CD4-positive, alpha-beta T cell (primary cell): Measurements from ENCODE around the gene TNRC6B. TPM values are rescaled to one million over a fixed set of nuclear protein-coding genes. Genes with fewer than 3 reads are reported as not detected.

Experiments used
- ATAC-seq: fragments of 200-7000 bp; cut with Tn5 transposase; one replicate; pipeline ENCODE4 v1.10.0; 2022; ENCODE audit warnings: mild to moderate bottlenecking; ENCODE audit not compliant: poor library complexity
- CTCF ChIA-PET: fragments of 350-600 bp; sonication (Branson Sonifier 250); formaldehyde crosslinking; loops from one replicate; lab custom pipeline; 2021; ENCODE audit warnings: antibody characterized with exemption, inconsistent platforms; lab: Charles Lee
- POLR2A ChIA-PET: fragments of 350-600 bp; sonication (Branson Sonifier 250); formaldehyde crosslinking; loops from one replicate; lab custom pipeline; 2021; ENCODE audit warnings: antibody characterized with exemption, inconsistent platforms; lab: Charles Lee
- DNase-seq, 14 experiments: peaks; one replicate each; pipeline ENCODE4 v3.0.0-alpha.2; 2013 to 2020; ENCODE audit warnings: mixed read lengths in 2 of 14
- H3K27ac ChIP-seq, 2 donors: one replicate each; pipeline versions ENCODE4 v1.5.1 to v1.7.0; 2013; ENCODE audit warnings: low read length in 2 of 2, low read depth in 1 of 2, mild to moderate bottlenecking in 1 of 2
- H3K27me3 ChIP-seq, 2 experiments: 1 replicate in 1 of 2; 2 replicates in 1 of 2; pipeline versions ENCODE4 v1.6.1 to v1.7.0; 2013; ENCODE audit warnings: low read length in 2 of 2, control low read depth in 1 of 2, mild to moderate bottlenecking in 1 of 2, moderate library complexity in 1 of 2; ENCODE audit not compliant: insufficient read depth in 2 of 2, control insufficient read depth in 1 of 2
- H3K36me3 ChIP-seq: one replicate; pipeline ENCODE4 v1.6.1; 2013; ENCODE audit warnings: low read length, control low read depth; ENCODE audit not compliant: insufficient read depth
- H3K4me1 ChIP-seq: one replicate; pipeline ENCODE4 v1.6.1; 2013; ENCODE audit warnings: low read length, control low read depth; ENCODE audit not compliant: insufficient read depth
- H3K4me3 ChIP-seq: one replicate; pipeline ENCODE4 v1.5.1; 2013; ENCODE audit warnings: mild to moderate bottlenecking, low read length, moderate library complexity
- H3K9me3 ChIP-seq, 2 experiments: 1 replicate in 1 of 2; 2 replicates in 1 of 2; pipeline versions ENCODE4 v1.6.1 to v1.7.0; 2013; ENCODE audit warnings: low read length in 2 of 2, mild to moderate bottlenecking in 2 of 2, control low read depth in 1 of 2, moderate library complexity in 1 of 2; ENCODE audit not compliant: control insufficient read depth in 1 of 2, insufficient read depth in 1 of 2
- H3K27ac Mint-ChIP-seq: one replicate; pipeline ENCODE4 v1.8.0; 2020; ENCODE audit warnings: mixed read lengths
- H3K27me3 Mint-ChIP-seq: one replicate; pipeline ENCODE4 v1.8.0; 2021; ENCODE audit warnings: mixed read lengths
- H3K36me3 Mint-ChIP-seq: one replicate; pipeline ENCODE4 v1.8.0; 2021; ENCODE audit warnings: low read depth, mixed read lengths
- H3K4me1 Mint-ChIP-seq: one replicate; pipeline ENCODE4 v1.8.0; 2021; ENCODE audit warnings: low read depth, mixed read lengths
- H3K4me3 Mint-ChIP-seq: one replicate; pipeline ENCODE4 v1.8.0; 2020; ENCODE audit warnings: mild to moderate bottlenecking, mixed read lengths
- H3K9me3 Mint-ChIP-seq: one replicate; pipeline ENCODE4 v1.8.0; 2020; ENCODE audit warnings: mixed read lengths
- CTCF ChIP-seq: fragments of 200-600 bp; IDR thresholded peaks from one replicate; pipeline ENCODE4 v1.8.0; 2022; ENCODE audit warnings: antibody characterized with exemption, mild to moderate bottlenecking
- intact Hi-C, 2 experiments: fragments of 100-400 bp; cut with DNase I in 1 of 2; cut with micrococcal nuclease in 1 of 2; formaldehyde crosslinking; loops; one replicate each; pipeline versions ENCODE4 v1.15.1 to v1.9.0; 2023 to 2025; cut with DNase I, micrococcal nuclease
- total RNA-seq, 174 experiments: library from RNA in 2 of 174; stranded (reverse) in 2 of 174; gene quantifications; one replicate each; pipeline ENCODE4 v1.2.3 and lab custom pipeline; 2021 to 2026

Gene TNRC6B
- total RNA-seq, 2 experiments from 2014 or later, result 110 to 111 TPM

DNA sequence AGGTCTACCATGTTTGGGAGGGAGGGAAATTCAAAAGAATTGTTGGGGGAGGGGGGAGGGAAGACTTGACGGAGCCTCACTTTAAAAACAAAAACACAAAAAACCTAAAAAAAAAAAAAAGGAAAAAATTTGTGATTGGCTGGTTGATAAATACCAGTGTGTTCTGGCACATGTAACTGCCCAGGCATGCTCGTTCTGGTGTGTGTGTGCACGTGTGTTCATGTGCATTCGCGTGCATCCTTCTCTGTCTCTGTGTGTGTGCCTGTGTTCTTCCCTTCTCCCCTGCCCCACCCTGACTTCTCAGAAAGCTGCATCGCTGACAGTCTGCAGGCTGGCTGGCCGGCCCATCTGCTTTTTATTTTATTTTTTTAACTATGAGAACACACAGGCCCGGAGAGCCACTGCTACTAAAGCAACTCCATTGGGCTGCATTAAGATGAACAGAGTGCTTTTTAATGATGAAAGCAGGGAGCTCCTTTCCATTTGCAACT, 146.0 kb downstream of the TNRC6B start:
- H3K27ac Mint-ChIP-seq, result peak overlapping the region; percentile 97
- ChIA-PET CTCF (interaction anchor here (1.0 to 2.0 kb wide), 3 partner anchors 24 to 82 kb away, joined by 3 to 4 read pairs (median 3); no protein-coding TSS in a partner anchor), POLR2A (interaction anchor here (0.8 to 5.9 kb wide), 13 partner anchors 11 to 804 kb away, joined by 3 to 75 read pairs (median 4); partner anchors contain the start of gene ADSL)
- Histone ChIP-seq H3K4me1 (peaks cover 49% of the 10 kb centered on the region), H3K4me3 (peak overlapping the region; percentile 13), H3K9me3 (no peaks in the 10 kb centered on the region), H3K27me3 (no peaks in the 10 kb centered on the region), H3K36me3 (peaks cover 33% of the 10 kb centered on the region), H3K27ac (peak overlapping the region; percentile 71 to 74)
- H3K4me3 Mint-ChIP-seq, result peak overlapping the region; percentile 88
- intact Hi-C loops, result loop anchor here (1.0 to 2.0 kb wide), 4 partner anchors 9 to 33 kb away; no protein-coding TSS in a partner anchor
- no peaks in the 10 kb centered on the region for H3K27me3 Mint-ChIP-seq
- ATAC-seq (peak; percentile 15), DNase-seq (peak in 9 of 14 experiments; percentile 22 to 82 (median 36))
- peaks cover 73% of the 10 kb centered on the region for H3K36me3 Mint-ChIP-seq
- peaks cover 90% of the 10 kb centered on the region for H3K4me1 Mint-ChIP-seq
- TF ChIP-seq CTCF, result no peak
- H3K9me3 Mint-ChIP-seq, result no peaks in the 10 kb centered on the region

DNA sequence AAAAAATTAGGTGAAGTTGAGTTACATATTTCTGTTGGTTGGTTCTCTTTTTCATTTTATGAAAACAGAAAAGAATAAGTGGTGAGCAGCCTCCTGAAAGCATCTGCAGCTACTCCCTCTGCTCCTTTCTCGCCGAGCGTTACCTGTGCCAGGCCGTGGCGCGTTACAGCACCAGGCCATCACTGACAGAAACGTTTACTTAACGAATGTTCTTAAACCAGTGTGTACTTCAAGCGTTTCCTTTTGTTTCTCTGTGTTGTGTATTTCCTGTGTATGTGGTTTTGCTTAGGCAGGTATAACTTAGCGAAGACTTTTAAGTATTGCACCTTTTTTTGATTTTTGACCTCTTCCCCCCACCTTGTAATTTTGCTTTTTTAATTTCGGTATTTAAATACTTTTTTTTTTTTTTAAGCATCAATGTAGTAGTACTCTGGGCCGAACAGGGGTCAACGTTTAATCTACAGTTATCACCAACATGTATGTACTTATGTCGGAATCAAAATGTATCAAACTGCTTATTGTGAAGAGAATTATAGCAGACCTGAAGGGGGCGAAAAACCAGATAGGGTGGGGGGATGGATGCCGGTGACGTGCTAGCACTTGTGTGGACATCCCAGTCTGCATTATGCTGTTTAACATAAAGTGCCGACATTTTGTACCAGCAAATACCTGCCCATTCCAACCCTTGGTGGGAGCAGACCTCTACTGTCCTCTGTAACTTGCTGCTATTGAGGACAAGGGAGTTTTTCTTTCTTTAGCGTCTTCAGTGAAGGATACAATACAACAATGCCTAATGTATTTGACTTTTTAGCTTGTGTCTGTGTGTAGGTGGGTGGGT, 147.0 kb downstream of the TNRC6B start:
- Histone ChIP-seq H3K36me3 (peaks cover 38% of the 10 kb centered on the region), H3K27ac (peak overlapping the region; percentile 71 to 74), H3K27me3 (no peaks in the 10 kb centered on the region), H3K9me3 (no peaks in the 10 kb centered on the region), H3K4me1 (peaks cover 53% of the 10 kb centered on the region), H3K4me3 (peak overlapping the region; percentile 13)
- no peaks in the 10 kb centered on the region for H3K27me3 Mint-ChIP-seq
- ChIA-PET CTCF (interaction anchor here (1.0 to 3.6 kb wide), 6 partner anchors 11 to 83 kb away, joined by 3 to 29 read pairs (median 4); partner anchors contain the start of gene ADSL), POLR2A (interaction anchor here (0.6 to 5.9 kb wide), 16 partner anchors 10 to 805 kb away, joined by 3 to 75 read pairs (median 4); partner anchors contain the start of genes ADSL and TNRC6B)
- intact Hi-C loops, result loop anchor here (1.0 to 2.0 kb wide), 4 partner anchors 8 to 34 kb away; no protein-coding TSS in a partner anchor
- peak overlapping the region; percentile 97 for H3K27ac Mint-ChIP-seq
- peak; percentile 49 to 89 (median 61) for DNase-seq
- H3K4me3 Mint-ChIP-seq, result peak overlapping the region; percentile 88
- peak; percentile 22 for TF ChIP-seq CTCF
- H3K36me3 Mint-ChIP-seq, result peaks cover 64% of the 10 kb centered on the region
- peaks cover 94% of the 10 kb centered on the region for H3K4me1 Mint-ChIP-seq
- ATAC-seq, result peak; percentile 71
- H3K9me3 Mint-ChIP-seq, result no peaks in the 10 kb centered on the region

- Mint-ChIP-seq H3K9me3 (no peaks in the 10 kb centered on the region), H3K4me1 (peaks cover 98% of the 10 kb centered on the region), H3K27ac (peak overlapping the region; percentile 97), H3K27me3 (no peaks in the 10 kb centered on the region), H3K36me3 (peaks cover 62% of the 10 kb centered on the region), H3K4me3 (peak overlapping the region; percentile 88)
- peak; percentile 56 for ATAC-seq
- no peaks in the 10 kb centered on the region for H3K9me3 ChIP-seq
- H3K4me3 ChIP-seq, result peak overlapping the region; percentile 13
- peak overlapping the region; percentile 71 to 74 for H3K27ac ChIP-seq
- no peak for TF ChIP-seq CTCF
- intact Hi-C loops, result loop anchor here (2.0 kb wide), 2 partner anchors 17 to 35 kb away; no protein-coding TSS in a partner anchor
- peak in 13 of 14 experiments; percentile 29 to 75 (median 56) for DNase-seq
- H3K36me3 ChIP-seq, result peaks cover 33% of the 10 kb centered on the region
- POLR2A ChIA-PET, result interaction anchor here (0.6 to 5.9 kb wide), 5 partner anchors 9 to 281 kb away, joined by 3 to 75 read pairs (median 8); partner anchors contain the start of genes ADSL and TNRC6B
- peaks cover 54% of the 10 kb centered on the region for H3K4me1 ChIP-seq
- CTCF ChIA-PET, result interaction anchor here (1.2 to 3.6 kb wide), 4 partner anchors 10 to 145 kb away, joined by 3 to 29 read pairs (median 4); partner anchors contain the start of gene ADSL
- H3K27me3 ChIP-seq, result no peaks in the 10 kb centered on the region
These were observed 147.6 kb downstream of the TNRC6B start for GRCh38 chr22:40325315-40325714.
